ENCODE measurements around the gene VTI1A. TPM values are rescaled to one million over a fixed set of nuclear protein-coding genes. Genes with fewer than 3 reads are reported as not detected.

Gene VTI1A
- total RNA-seq, 3 donors from 2014 or later, result 53.7 to 65.6 (median 59.2) TPM

DNA sequence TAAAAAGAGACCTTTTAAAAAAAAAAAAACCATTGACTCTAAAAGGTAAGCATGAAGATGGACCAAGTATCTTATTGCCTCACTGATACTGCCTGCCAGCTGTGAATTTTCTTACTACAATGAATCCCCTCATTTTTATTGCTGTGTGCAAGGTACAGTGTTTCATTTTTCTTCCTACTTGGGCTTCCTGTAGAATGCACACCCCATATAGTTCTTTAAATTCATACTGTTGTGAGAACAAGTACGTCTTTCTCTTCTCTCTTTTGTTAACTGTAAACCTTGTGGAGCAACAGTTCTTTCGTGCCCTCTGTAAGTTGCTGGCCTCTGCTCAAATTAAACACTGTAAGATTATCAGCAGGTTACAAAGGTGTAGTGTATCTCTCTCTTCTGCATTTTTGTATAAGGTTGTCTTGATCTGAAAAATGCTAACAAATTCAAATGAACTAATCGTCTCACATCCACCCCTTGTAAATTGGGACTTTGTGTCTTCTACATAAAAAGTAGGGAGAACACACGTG is 105.6 kb downstream of the VTI1A start:
- no peaks in the 10 kb centered on the region for H3K9me3 ChIP-seq
- no peaks in the 10 kb centered on the region for H3K36me3 ChIP-seq
- no peak for DNase-seq (ENCODE audit: low spot score in 2 of 2)
- intact Hi-C loops (cut with DNase I; ENCODE audit: low total_unique reads), result no loop called here
- no peak overlapping the region for H3K27ac ChIP-seq
- H3K27me3 ChIP-seq, result no peaks in the 10 kb centered on the region
- no peak overlapping the region for H3K4me3 ChIP-seq
- TF ChIP-seq, protein P1, sequence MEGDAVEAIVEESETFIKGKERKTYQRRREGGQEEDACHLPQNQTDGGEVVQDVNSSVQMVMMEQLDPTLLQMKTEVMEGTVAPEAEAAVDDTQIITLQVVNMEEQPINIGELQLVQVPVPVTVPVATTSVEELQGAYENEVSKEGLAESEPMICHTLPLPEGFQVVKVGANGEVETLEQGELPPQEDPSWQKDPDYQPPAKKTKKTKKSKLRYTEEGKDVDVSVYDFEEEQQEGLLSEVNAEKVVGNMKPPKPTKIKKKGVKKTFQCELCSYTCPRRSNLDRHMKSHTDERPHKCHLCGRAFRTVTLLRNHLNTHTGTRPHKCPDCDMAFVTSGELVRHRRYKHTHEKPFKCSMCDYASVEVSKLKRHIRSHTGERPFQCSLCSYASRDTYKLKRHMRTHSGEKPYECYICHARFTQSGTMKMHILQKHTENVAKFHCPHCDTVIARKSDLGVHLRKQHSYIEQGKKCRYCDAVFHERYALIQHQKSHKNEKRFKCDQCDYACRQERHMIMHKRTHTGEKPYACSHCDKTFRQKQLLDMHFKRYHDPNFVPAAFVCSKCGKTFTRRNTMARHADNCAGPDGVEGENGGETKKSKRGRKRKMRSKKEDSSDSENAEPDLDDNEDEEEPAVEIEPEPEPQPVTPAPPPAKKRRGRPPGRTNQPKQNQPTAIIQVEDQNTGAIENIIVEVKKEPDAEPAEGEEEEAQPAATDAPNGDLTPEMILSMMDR (IDR thresholded peaks at IDR 0.05), result no peak
- TF ChIP-seq POLR2A (IDR thresholded peaks at IDR 0.05), result no peak
- no peak for TF ChIP-seq POLR2AphosphoS5 (IDR thresholded peaks at IDR 0.05)
- no peaks in the 10 kb centered on the region for H3K4me1 ChIP-seq

DNA sequence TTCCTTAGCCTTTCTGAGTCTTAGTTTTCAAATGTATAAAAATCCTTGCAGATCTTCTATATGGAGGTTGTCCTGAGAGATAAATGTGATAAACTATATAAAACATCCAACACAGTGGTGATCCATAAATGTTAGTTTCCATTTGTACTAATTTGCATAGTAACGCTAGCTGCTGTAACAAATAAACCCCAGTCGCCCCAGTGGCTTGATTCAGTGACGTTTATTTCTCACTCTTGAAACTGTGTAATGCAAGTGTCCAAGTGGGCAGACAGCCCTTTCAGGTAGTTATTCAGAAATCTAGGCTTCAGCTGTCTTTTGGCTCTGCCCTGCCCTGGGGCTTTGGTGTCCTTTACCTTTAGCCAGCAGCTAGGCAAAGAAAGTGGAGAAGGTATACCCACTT is 106.3 kb downstream of the VTI1A start:
- TF ChIP-seq POLR2A (IDR thresholded peaks at IDR 0.05), result no peak
- Histone ChIP-seq H3K36me3 (no peaks in the 10 kb centered on the region), H3K4me3 (no peak overlapping the region), H3K27ac (no peak overlapping the region), H3K27me3 (no peaks in the 10 kb centered on the region), H3K9me3 (no peaks in the 10 kb centered on the region), H3K4me1 (no peaks in the 10 kb centered on the region)
- intact Hi-C loops (cut with DNase I; ENCODE audit: low total_unique reads), result no loop called here
- no peak for DNase-seq (ENCODE audit: low spot score in 2 of 2)

DNA sequence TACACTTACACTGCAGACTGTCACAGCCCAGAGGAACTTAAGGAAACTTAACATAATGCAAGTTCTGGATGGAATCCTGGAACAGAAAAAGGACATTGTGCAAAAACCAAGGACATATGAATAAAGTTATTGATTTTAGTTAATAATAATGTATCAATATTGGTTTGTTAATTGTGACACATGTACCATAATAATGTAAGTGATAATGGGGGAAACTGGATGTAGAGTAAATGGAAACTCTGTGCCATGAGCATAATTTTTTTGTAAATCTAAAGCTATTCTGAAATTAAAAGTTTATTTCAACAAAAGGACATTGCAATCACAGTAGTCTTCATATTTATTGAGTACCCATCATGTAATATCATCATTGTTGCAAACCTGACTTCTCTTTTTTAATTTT is 107.2 kb downstream of the VTI1A start:
- no peaks in the 10 kb centered on the region for H3K4me1 ChIP-seq
- H3K9me3 ChIP-seq, result no peaks in the 10 kb centered on the region
- no peaks in the 10 kb centered on the region for H3K36me3 ChIP-seq
- no peak for DNase-seq (ENCODE audit: low spot score in 2 of 2)
- no peak overlapping the region for H3K4me3 ChIP-seq
- no peak for TF ChIP-seq POLR2A (IDR thresholded peaks at IDR 0.05)
- TF ChIP-seq POLR2AphosphoS5 (IDR thresholded peaks at IDR 0.05), result no peak
- TF ChIP-seq, protein P1 (IDR thresholded peaks at IDR 0.05), result no peak
- intact Hi-C loops (cut with DNase I; ENCODE audit: low total_unique reads), result no loop called here
- no peaks in the 10 kb centered on the region for H3K27me3 ChIP-seq
- no peak overlapping the region for H3K27ac ChIP-seq

DNA sequence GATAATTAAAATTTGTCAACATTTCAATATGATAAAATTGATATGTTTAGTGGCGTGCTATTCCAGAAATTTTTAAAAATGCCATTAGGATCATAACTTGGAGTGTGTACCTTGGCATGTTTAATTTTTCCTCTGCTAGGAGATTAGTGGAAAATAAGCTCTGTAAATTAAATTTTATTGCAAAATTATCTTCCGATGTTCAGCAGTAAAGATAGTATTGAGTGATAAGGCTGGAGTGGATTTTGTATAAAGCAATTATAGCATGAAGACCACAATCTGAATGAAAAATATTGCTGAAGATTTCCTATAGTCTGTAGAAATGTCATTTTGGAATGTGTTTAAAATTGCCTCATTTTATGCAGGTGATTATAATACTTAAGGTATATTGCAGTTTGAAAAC is 110.2 kb downstream of the VTI1A start:
- Histone ChIP-seq H3K4me1 (no peaks in the 10 kb centered on the region), H3K27me3 (no peaks in the 10 kb centered on the region), H3K4me3 (no peak overlapping the region), H3K36me3 (no peaks in the 10 kb centered on the region), H3K9me3 (no peaks in the 10 kb centered on the region), H3K27ac (no peak overlapping the region)
- DNase-seq (ENCODE audit: low spot score in 2 of 2), result no peak
- TF ChIP-seq, protein P1 (IDR thresholded peaks at IDR 0.05), result no peak
- TF ChIP-seq POLR2AphosphoS5 (IDR thresholded peaks at IDR 0.05) (no peak), POLR2A (IDR thresholded peaks at IDR 0.05) (no peak)
- intact Hi-C loops (cut with DNase I; ENCODE audit: low total_unique reads), result no loop called here

DNA sequence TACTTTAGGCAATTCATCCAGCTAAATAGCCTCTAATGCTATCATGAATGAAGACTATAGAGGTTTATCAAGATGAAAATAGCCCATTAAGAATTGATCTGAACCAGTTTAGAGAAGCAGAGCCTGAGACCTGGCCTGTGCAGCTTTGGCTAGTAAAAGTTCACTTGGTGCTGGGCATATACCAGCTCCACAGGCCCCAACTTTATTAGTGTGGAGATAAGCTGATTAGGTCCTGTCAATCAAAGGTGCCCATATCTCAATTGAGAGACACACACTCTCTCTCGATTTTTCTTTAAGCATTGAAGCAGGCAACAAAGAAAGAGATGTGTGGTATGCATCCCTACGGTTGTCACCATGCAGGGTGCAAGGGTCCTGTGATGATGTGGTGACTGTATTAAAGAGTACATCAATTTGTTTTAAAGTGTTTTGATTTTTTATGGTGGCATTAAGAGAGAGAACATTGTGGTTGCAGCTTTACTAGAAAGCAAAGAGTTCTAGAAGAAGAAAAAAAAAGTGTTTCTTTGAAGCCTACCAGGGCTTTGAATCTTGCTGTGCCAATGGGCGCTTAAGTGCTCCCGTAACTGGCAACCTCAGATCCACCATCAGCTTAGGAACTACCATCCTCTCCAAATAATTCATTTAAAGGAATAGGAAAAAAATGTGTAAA is 111.6 kb downstream of the VTI1A start:
- no peaks in the 10 kb centered on the region for H3K36me3 ChIP-seq
- no peaks in the 10 kb centered on the region for H3K27me3 ChIP-seq
- no peak overlapping the region for H3K4me3 ChIP-seq
- H3K9me3 ChIP-seq, result no peaks in the 10 kb centered on the region
- no peak for DNase-seq (ENCODE audit: low spot score in 2 of 2)
- no peak for TF ChIP-seq POLR2AphosphoS5 (IDR thresholded peaks at IDR 0.05)
- H3K27ac ChIP-seq, result no peak overlapping the region
- intact Hi-C loops (cut with DNase I; ENCODE audit: low total_unique reads), result no loop called here
- no peaks in the 10 kb centered on the region for H3K4me1 ChIP-seq

DNA sequence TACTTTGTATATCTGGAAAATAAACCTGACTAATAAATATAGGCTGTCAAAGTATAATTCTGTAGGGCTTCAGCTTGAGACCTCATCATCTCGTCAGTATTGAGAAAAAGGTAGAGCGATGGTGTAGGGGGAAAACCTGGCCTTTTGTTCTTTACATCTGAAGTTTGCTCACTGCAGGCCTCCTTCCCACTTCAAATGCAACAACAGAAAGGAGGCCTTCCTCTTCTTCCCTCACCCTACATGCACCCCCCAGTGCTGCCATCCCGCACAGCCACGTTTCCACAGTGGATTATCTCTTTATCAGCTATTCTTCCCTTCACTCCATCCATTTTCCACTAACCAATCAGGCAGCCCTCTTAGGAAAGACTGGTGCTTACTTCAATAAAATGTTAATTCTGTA is 112.3 kb downstream of the VTI1A start:
- no peak for DNase-seq (ENCODE audit: low spot score in 2 of 2)
- Histone ChIP-seq H3K4me1 (no peaks in the 10 kb centered on the region), H3K9me3 (no peaks in the 10 kb centered on the region), H3K36me3 (no peaks in the 10 kb centered on the region), H3K4me3 (no peak overlapping the region), H3K27me3 (no peaks in the 10 kb centered on the region), H3K27ac (no peak overlapping the region)
- intact Hi-C loops (cut with DNase I; ENCODE audit: low total_unique reads), result no loop called here
- TF ChIP-seq POLR2AphosphoS5 (IDR thresholded peaks at IDR 0.05), result no peak
- TF ChIP-seq, protein P1 (IDR thresholded peaks at IDR 0.05), result no peak
- TF ChIP-seq POLR2A (IDR thresholded peaks at IDR 0.05), result no peak

Measured in breast epithelium (tissue), 4 donors.